Vagina (tissue), 2 donors: ENCODE data around the gene OR2T34. TPM values are rescaled to one million over a fixed set of nuclear protein-coding genes. Genes with fewer than 3 reads are reported as not detected.
"Not testable (repeated sequence)": the region's sequence is repeated elsewhere in the genome, so short reads cannot be mapped to it uniquely, and the experiment has no call there.

ENCODE experiments used
- DNase-seq, 2 donors: peaks; one replicate each; pipeline ENCODE4 v3.0.0-alpha.2; 2017; ENCODE audit errors: extremely low spot score in 2 of 2
- H3K27ac ChIP-seq: fragments of 200-600 bp; sonication (generic); one replicate; pipeline ENCODE4 v1.5.1; 2019
- H3K27me3 ChIP-seq: fragments of 200-600 bp; sonication (generic); one replicate; pipeline ENCODE4 v1.5.1; 2019
- H3K36me3 ChIP-seq, 2 donors: fragments of 200-600 bp; sonication (generic); one replicate each; pipeline ENCODE4 v1.5.1; 2017 to 2019
- H3K4me1 ChIP-seq: fragments of 200-600 bp; sonication (generic); one replicate; pipeline ENCODE4 v1.5.1; 2019
- H3K4me3 ChIP-seq, 2 donors: fragments of 200-600 bp; sonication (generic); 1 replicate in 1 of 2; 2 replicates in 1 of 2; pipeline ENCODE4 v1.5.1; 2016 to 2019
- H3K9me3 ChIP-seq: fragments of 200-600 bp; sonication (generic); one replicate; pipeline ENCODE4 v1.5.1; 2019
- CTCF ChIP-seq, 3 experiments: fragments of 450-650 bp in 2 of 3; fragments of 200-600 bp in 1 of 3; sonication (generic) in 1 of 3; IDR thresholded peaks; one replicate each; pipeline ENCODE4 v1.5.1; 2017 to 2019; ENCODE audit warnings: antibody characterized with exemption in 3 of 3, mild to moderate bottlenecking in 2 of 3, moderate library complexity in 2 of 3
- POLR2A ChIP-seq, 2 donors: fragments of 450-650 bp; IDR thresholded peaks; one replicate each; pipeline ENCODE4 v1.6.1; 2017; ENCODE audit warnings: antibody characterized with exemption in 2 of 2, mild to moderate bottlenecking in 2 of 2, moderate library complexity in 2 of 2
- POLR2AphosphoS5 ChIP-seq, 2 donors: sonication (generic); formaldehyde crosslinking; IDR thresholded peaks; one replicate each; pipeline ENCODE4 v1.9.0; 2017; ENCODE audit warnings: antibody characterized with exemption in 2 of 2, mild to moderate bottlenecking in 2 of 2, low read depth in 1 of 2; ENCODE audit not compliant: insufficient read depth in 1 of 2
- intact Hi-C: fragments of 100-400 bp; cut with DNase I; formaldehyde crosslinking; loops from one replicate; pipeline ENCODE4 v1.15.1; 2023
- total RNA-seq: library from RNA; depleted of rRNA; stranded (reverse); fragments of >200 nt; gene quantifications from one replicate; pipeline ENCODE4 v1.2.3, GENCODE V29; 2016

OR2T34 gene
- total RNA-seq, 1 donor from 2014 or later, result not detected

GRCh38 chr1:248576260-248576980, 1.9 kb upstream of the OR2T34 start:
- no peak overlapping the region for H3K4me3 ChIP-seq
- no peaks in the 10 kb centered on the region for H3K9me3 ChIP-seq
- no peaks in the 10 kb centered on the region for H3K27me3 ChIP-seq
- intact Hi-C loops, result no loop called here
- no peak for DNase-seq
- H3K27ac ChIP-seq, result no peak overlapping the region
- no peaks in the 10 kb centered on the region for H3K4me1 ChIP-seq
- TF ChIP-seq POLR2AphosphoS5 (IDR thresholded peaks at IDR 0.05; ENCODE audit: insufficient read depth in 1 of 2, low read depth in 1 of 2) (no peak), CTCF (IDR thresholded peaks at IDR 0.05) (no peak), POLR2A (IDR thresholded peaks at IDR 0.05) (no peak)
- no peaks in the 10 kb centered on the region for H3K36me3 ChIP-seq

- DNase-seq, H3K27ac ChIP-seq, H3K36me3 ChIP-seq, H3K27me3 ChIP-seq, intact Hi-C loops, H3K4me1 ChIP-seq, H3K9me3 ChIP-seq, H3K4me3 ChIP-seq: not testable (repeated sequence)
Measured at GRCh38 chr1:248573856-248574255, 701 bp downstream of the OR2T34 start.

GRCh38 chr1:248572049-248572448, 2.5 kb downstream of the OR2T34 start:
- H3K9me3 ChIP-seq, H3K27ac ChIP-seq, H3K36me3 ChIP-seq, DNase-seq, H3K4me3 ChIP-seq, intact Hi-C loops, H3K27me3 ChIP-seq, H3K4me1 ChIP-seq: not testable (repeated sequence)

GRCh38 chr1:248570811-248571210, 3.7 kb downstream of the OR2T34 start:
- H3K27ac ChIP-seq, H3K4me3 ChIP-seq, H3K9me3 ChIP-seq, intact Hi-C loops, H3K27me3 ChIP-seq, H3K36me3 ChIP-seq, H3K4me1 ChIP-seq, DNase-seq: not testable (repeated sequence)

- H3K4me3 ChIP-seq, H3K4me1 ChIP-seq, H3K36me3 ChIP-seq, H3K9me3 ChIP-seq, H3K27ac ChIP-seq, intact Hi-C loops, H3K27me3 ChIP-seq, DNase-seq: not testable (repeated sequence)
Measured at GRCh38 chr1:248569049-248569448, 5.5 kb downstream of the OR2T34 start.

- H3K4me3 ChIP-seq, DNase-seq, H3K27ac ChIP-seq, H3K36me3 ChIP-seq, H3K9me3 ChIP-seq, intact Hi-C loops, H3K27me3 ChIP-seq, H3K4me1 ChIP-seq: not testable (repeated sequence)
Measured at GRCh38 chr1:248565530-248566373, 8.8 kb downstream of the OR2T34 start.

- not testable (repeated sequence) for H3K9me3 ChIP-seq, H3K36me3 ChIP-seq, H3K4me1 ChIP-seq
Measured at GRCh38 chr1:248562672-248563071, 11.9 kb downstream of the OR2T34 start, which contains the start of gene OR2T29. Gene OR2T29 (minus strand): TSS chr1:248562772. CDS start chr1:248559491, 3,281 bp downstream.

GRCh38 chr1:248551027-248551426, 23.5 kb downstream of the OR2T34 start:
- H3K27ac ChIP-seq, H3K36me3 ChIP-seq, H3K4me3 ChIP-seq, H3K27me3 ChIP-seq, H3K4me1 ChIP-seq, DNase-seq, H3K9me3 ChIP-seq, intact Hi-C loops: not testable (repeated sequence)

More at GRCh38 chr1:248562672-248563071, 11.9 kb downstream of the OR2T34 start, which contains the start of gene OR2T29:
- DNase-seq, H3K27me3 ChIP-seq, H3K4me3 ChIP-seq, intact Hi-C loops, H3K27ac ChIP-seq: not testable (repeated sequence)

- intact Hi-C loops, H3K9me3 ChIP-seq, H3K36me3 ChIP-seq, H3K27me3 ChIP-seq, DNase-seq, H3K4me1 ChIP-seq, H3K27ac ChIP-seq, H3K4me3 ChIP-seq: not testable (repeated sequence)
Measured at GRCh38 chr1:248547383-248547782, 27.2 kb downstream of the OR2T34 start.

GRCh38 chr1:248537449-248537848, 37.1 kb downstream of the OR2T34 start:
- H3K4me1 ChIP-seq, H3K27me3 ChIP-seq, intact Hi-C loops, H3K36me3 ChIP-seq, H3K9me3 ChIP-seq, H3K4me3 ChIP-seq, H3K27ac ChIP-seq, DNase-seq: not testable (repeated sequence)
